AG09319 (cell line): ENCODE data around the gene TMC5.
"Not testable (repeated sequence)": the region's sequence is repeated elsewhere in the genome, so short reads cannot be mapped to it uniquely, and the experiment has no call there.

ENCODE experiments used
- DNase-seq: peaks from one replicate; pipeline ENCODE4 v3.0.0-alpha.2; 2010; ENCODE audit warnings: low read depth; ENCODE audit errors: extremely low read depth
- TF ChIP-seq, protein P1 (sequence below): IDR thresholded peaks from 2 replicates; pipeline ENCODE4 v1.5.1; 2011; ENCODE audit warnings: low read depth, mild to moderate bottlenecking, inconsistent platforms, low read length, moderate library complexity

TMC5 gene, protein sequence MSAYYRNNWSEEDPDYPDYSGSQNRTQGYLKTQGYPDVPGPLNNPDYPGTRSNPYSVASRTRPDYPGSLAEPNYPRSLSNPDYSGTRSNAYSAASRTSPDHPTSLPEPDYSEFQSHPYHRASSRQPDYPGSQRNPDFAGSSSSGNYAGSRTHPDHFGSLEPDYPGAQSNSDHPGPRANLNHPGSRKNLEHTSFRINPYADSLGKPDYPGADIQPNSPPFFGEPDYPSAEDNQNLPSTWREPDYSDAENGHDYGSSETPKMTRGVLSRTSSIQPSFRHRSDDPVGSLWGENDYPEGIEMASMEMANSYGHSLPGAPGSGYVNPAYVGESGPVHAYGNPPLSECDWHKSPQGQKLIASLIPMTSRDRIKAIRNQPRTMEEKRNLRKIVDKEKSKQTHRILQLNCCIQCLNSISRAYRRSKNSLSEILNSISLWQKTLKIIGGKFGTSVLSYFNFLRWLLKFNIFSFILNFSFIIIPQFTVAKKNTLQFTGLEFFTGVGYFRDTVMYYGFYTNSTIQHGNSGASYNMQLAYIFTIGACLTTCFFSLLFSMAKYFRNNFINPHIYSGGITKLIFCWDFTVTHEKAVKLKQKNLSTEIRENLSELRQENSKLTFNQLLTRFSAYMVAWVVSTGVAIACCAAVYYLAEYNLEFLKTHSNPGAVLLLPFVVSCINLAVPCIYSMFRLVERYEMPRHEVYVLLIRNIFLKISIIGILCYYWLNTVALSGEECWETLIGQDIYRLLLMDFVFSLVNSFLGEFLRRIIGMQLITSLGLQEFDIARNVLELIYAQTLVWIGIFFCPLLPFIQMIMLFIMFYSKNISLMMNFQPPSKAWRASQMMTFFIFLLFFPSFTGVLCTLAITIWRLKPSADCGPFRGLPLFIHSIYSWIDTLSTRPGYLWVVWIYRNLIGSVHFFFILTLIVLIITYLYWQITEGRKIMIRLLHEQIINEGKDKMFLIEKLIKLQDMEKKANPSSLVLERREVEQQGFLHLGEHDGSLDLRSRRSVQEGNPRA

DNA sequence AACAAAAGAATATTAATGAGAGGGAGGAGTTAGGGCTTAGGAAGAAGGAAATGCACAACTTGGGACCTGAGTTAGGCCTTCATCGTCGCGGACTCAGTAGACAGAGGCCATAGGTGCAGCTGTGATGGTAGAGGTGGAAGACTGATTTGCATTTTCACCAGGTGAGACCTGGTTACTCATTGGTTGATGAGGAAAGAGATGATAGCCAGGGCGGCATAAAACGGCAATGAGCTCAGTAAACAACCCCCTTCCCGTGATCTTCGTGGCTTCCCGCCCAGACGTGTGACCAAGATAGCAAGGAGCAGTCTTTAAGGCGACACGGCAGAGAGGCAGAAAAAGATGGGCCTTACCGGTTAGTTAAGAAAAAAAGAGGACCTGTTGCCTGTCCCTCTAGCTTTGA is at the start of gene TMC5:
TMC5 (plus strand) TSS at position 244 of the 400 bp plus-strand sequence. CDS start 22,156 bp downstream, outside the sequence.
- DNase-seq: no peak
- TF ChIP-seq, protein P1, sequence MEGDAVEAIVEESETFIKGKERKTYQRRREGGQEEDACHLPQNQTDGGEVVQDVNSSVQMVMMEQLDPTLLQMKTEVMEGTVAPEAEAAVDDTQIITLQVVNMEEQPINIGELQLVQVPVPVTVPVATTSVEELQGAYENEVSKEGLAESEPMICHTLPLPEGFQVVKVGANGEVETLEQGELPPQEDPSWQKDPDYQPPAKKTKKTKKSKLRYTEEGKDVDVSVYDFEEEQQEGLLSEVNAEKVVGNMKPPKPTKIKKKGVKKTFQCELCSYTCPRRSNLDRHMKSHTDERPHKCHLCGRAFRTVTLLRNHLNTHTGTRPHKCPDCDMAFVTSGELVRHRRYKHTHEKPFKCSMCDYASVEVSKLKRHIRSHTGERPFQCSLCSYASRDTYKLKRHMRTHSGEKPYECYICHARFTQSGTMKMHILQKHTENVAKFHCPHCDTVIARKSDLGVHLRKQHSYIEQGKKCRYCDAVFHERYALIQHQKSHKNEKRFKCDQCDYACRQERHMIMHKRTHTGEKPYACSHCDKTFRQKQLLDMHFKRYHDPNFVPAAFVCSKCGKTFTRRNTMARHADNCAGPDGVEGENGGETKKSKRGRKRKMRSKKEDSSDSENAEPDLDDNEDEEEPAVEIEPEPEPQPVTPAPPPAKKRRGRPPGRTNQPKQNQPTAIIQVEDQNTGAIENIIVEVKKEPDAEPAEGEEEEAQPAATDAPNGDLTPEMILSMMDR: no peak

DNA sequence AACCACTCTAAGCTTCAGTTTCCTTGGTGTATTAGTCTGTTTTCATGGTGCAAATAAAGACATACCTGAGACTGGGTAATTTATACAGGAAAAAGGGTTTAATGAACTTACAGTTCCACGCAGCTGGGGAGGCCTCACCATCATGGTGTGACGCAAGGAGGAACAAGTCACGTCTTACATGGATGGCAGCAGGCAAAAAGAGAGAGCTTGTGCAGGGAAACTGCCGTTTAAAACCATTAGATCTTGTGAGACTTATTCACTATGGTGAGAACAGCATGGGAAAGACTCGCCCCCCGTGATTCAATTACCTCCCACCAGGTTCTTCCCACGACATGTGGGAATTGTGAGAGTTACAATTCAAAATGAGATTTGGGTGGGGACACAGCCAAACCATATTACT is 45.1 kb upstream of the TMC5 start:
- DNase-seq: not testable (repeated sequence)

DNA sequence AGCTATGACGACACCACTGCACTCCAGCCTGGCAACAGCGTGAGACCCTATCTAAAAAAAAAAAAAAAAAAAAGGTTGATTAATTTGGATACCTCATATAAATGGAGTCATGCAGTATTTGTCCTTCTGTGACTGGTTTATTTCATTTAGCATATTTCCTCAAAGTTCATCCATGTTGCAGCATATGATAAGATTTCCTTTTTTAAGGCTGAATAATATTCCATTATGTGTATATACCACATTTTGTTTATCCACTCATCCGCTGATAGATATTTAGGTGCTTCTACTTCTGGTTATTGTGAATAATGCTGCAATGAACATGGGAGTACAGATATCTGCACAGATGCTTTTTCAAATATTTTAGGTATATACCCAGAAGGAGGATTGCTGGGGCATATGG is 43.3 kb upstream of the TMC5 start:
- DNase-seq: no peak
- TF ChIP-seq, protein P1: no peak

DNA sequence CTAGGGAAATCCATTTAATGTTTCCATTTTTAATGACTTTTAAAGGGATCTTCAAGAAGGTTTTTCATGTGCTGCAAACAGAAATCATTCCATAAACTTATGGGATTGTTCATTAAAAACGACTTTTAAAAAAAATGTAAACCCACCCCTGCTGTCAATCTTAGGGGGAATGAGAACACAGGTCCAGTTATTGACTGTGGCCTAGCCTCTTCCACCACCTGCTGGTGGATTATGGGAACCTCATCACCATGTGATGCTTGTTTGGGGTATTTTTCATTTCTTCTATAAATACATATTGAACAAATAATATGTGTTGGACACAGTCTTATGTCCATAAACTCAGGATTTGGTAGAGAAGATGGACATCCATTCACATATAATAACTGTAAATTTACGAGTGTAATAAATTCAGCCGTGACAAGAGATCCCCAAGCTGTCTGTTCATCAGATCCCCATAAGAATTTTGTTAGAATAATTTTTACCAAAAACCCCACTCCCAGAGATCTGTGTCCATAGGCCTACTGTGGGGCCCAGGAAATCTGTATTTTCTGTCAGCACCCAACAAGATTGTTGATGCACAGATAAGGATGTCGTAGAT is 42.0 kb upstream of the TMC5 start:
- DNase-seq: peak; percentile 14
- TF ChIP-seq, protein P1: peak; percentile 77

DNA sequence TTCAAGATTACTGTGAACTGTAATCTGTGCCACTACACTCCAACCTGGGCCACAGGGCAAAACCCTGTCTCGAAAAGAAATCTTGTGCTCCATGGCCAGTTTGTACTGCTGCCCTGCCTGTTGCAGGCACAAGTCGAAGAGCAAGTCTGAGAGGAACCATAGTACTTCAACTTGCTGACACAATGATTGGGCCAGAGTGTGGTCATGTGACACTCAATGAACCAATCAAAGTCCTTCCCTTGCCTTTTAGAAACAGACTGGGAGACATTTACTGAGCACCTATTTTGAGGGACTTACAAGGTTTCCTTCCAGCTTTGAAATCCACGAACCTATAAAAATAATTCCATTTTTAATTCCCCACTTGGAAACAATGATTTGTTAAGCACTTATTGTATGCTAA is 39.8 kb upstream of the TMC5 start:
- DNase-seq: no peak
- TF ChIP-seq, protein P1: no peak

DNA sequence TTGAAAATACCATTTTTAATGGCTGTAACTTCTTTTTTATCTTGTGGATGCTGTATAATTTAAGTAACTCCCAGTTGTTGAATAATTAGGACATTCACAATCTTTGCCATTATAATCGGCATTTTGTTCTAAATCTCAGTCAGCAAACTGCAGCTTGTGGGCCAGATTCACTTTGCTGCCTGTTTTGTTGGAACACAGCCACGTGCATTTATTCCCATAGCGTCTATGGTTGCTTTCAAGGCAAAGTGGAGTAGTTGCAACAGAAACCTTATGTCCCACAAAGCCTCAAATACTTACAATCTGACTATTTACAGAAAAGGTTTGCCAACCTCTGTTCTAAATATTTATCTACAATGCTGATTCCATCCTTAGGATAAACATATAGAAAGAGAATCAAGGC is 39.2 kb upstream of the TMC5 start:
- TF ChIP-seq, protein P1: no peak
- no peak for DNase-seq

DNA sequence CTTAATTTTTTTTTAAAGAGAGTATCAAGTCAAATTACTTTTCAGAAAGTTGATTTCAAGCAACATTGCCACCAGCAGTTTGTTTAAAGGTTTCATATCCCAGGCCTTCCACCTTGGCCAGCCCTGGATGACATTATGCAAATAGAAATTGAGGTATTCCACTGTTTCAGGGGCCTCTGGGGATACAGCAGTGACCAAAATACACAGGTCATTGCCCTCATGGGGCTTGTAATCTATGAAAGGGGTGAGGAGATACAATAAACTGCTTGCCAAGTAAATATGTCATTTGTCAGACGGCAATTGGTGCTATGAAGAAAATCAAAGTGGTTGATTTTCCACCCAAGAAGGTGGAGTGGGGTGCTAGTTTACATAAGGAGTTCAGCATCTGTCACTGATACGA is 37.8 kb upstream of the TMC5 start:
- DNase-seq: no peak
- TF ChIP-seq, protein P1: no peak
